T-helper 1 cell treated with Interleukin-12 subunit alpha and Interleukin-12 subunit beta and Interleukin-4 antibody, amounts not matched to agents 30 μg/mL and 1 μg/mL, for 36 hours (primary cell): ENCODE data around the gene MAD1L1.
"Not testable (repeated sequence)": the region's sequence is repeated elsewhere in the genome, so short reads cannot be mapped to it uniquely, and the experiment has no call there.

Source experiments
- H3K27ac Mint-ChIP-seq: one replicate; pipeline ENCODE4 v1.8.0; 2021; ENCODE audit warnings: mild to moderate bottlenecking, mixed read lengths
- H3K27me3 Mint-ChIP-seq: one replicate; pipeline ENCODE4 v1.8.0; 2021; ENCODE audit warnings: low read depth, mixed read lengths
- H3K36me3 Mint-ChIP-seq: one replicate; pipeline ENCODE4 v1.8.0; 2021; ENCODE audit warnings: low read depth, mixed read lengths
- H3K4me1 Mint-ChIP-seq: one replicate; pipeline ENCODE4 v1.8.0; 2021; ENCODE audit warnings: low read depth, mixed read lengths
- H3K4me3 Mint-ChIP-seq: one replicate; pipeline ENCODE4 v1.8.0; 2021; ENCODE audit warnings: mild to moderate bottlenecking, moderate library complexity, mixed read lengths
- H3K9me3 Mint-ChIP-seq: one replicate; pipeline ENCODE4 v1.8.0; 2021; ENCODE audit warnings: mixed read lengths

The MAD1L1 gene

DNA sequence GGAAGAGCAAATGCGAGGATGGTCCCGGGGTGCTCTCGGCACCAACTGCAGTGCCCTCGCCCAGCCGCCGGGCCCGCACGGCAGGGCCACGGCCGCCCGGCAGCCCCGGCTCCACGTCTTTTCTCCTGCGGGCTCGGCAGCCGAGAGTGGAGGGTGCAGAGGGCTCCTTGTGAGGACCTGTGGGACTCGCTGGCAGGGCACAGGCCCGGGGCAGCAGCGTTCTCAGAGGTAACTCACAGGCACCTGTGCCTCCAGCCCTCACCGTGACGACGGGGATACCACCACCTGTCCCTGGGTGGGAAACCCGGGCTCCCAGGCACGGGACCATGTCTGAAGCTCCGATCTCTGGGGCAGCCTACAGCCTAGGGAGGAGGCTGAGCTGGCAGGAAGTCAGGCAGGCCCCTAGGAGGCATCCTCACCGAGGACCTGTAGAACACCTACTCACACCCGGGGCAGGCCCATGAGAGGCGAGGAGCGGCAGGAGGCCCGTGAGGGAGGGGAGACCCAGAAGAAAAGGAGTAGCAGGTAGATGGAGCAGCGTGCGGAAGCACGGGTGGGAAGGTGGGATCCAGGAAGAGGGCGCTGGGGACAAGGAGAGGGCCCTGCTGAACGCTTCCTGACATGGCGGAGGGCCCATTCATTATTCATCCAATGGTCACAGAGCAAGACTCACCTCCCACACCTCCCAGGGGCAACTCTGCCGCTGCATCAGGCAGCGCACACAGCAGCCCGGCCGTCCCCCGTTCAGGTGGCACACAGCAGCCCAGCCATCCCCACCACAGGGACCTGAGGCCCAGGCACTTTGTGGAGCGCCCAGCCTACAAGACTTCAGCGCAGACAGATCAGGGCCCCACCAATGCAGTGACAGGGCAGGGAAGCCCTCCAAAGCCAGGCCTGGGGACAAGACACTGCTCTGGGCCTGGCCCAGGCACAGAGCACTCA, 244.9 kb downstream of the MAD1L1 start:
- peak overlapping the region; percentile 53 for H3K27ac Mint-ChIP-seq
- H3K27me3 Mint-ChIP-seq, result no peaks in the 10 kb centered on the region
- H3K4me3 Mint-ChIP-seq, result no peak overlapping the region

DNA sequence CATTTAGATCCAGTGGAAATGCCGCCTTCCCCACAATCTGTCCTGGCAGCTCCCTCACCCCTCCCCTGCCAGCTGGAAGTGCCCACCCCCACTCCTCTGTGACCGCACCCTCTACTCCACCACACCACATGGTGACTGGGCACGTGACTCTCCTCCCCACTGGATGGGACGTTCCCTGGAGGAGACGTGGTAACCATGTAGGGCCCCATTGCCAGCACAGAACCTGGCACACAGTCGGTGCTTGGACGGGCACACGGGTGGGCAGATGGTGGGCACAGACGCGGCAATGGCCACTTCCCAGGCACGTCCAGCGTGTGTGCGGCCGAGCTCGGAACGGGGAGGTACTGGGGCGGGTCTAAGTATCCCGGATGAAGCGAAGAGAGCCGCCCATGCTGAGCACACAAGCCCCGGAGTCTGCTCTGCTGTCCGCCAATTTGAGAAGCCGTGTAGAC, 245.6 kb downstream of the MAD1L1 start:
- peak overlapping the region; percentile 58 for H3K4me3 Mint-ChIP-seq
- peaks cover 7% of the 10 kb centered on the region for H3K36me3 Mint-ChIP-seq
- no peaks in the 10 kb centered on the region for H3K27me3 Mint-ChIP-seq
- H3K9me3 Mint-ChIP-seq, result no peaks in the 10 kb centered on the region
- peaks cover 25% of the 10 kb centered on the region for H3K4me1 Mint-ChIP-seq
- H3K27ac Mint-ChIP-seq, result peak overlapping the region; percentile 92

More for the DNA sequence above, 244.9 kb downstream of the MAD1L1 start:
- H3K36me3 Mint-ChIP-seq, result peaks cover 7% of the 10 kb centered on the region
- H3K4me1 Mint-ChIP-seq, result peaks cover 25% of the 10 kb centered on the region
- no peaks in the 10 kb centered on the region for H3K9me3 Mint-ChIP-seq

DNA sequence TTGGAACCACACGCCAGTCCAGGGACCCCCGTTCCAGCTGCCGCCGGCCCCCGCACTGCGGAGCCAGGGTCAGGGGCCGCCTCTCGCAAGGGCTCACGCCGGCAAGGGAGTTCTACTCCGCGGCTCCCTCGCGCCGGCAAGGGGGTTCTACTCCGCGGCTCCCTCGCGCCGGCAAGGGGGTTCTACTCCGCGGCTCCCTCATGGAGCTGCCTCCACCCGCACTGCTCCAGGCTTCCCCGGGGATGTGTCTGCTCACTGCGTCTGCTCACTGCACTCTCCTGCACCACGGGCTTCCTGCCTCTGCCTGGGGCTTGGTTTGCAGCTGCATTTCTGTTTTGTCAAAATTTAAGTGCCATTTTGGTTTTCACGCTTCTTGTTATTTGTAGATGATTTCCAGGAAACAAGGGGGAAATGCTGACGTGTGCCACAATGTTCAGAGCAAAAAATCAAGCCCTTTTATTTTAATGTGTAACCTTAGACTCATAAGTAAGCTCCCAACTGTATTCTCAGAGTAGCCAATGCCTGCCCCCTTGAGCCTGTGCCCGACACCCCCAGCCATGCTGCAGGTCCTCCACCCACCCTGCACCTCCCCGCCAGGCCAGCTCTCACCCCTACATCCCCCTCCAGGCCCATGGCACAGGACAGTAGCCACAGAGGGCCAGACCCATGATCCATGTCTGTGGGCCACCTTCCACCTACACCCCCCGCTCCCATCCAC, 246.2 kb downstream of the MAD1L1 start:
- Mint-ChIP-seq H3K27me3 (no peaks in the 10 kb centered on the region), H3K9me3 (no peaks in the 10 kb centered on the region), H3K4me3 (peak overlapping the region; percentile 58), H3K27ac (peak overlapping the region; percentile 92), H3K36me3 (peaks cover 7% of the 10 kb centered on the region), H3K4me1 (peaks cover 25% of the 10 kb centered on the region)

DNA sequence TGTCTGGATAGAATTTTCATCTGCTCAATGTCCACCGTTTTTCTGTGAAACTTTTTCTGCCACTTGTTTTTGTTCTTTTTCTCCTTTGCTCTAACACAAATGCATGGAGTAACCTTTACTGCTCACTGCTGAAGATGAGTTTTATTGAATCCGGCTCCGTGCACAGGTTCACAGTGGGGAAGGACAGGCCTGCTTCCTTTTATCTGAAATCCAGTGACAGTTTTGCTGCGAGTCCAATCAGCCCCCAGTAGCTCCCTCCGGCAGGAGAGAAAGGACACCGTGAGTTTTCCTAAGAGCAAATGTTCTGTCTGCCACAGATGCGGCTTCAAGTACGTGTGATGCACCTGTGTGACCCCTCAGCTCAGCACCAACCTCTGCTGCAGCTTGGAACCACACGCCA, 246.8 kb downstream of the MAD1L1 start:
- Mint-ChIP-seq H3K36me3 (peaks cover 7% of the 10 kb centered on the region), H3K27me3 (no peaks in the 10 kb centered on the region), H3K9me3 (no peaks in the 10 kb centered on the region), H3K27ac (no peak overlapping the region), H3K4me1 (peaks cover 25% of the 10 kb centered on the region), H3K4me3 (no peak overlapping the region)

DNA sequence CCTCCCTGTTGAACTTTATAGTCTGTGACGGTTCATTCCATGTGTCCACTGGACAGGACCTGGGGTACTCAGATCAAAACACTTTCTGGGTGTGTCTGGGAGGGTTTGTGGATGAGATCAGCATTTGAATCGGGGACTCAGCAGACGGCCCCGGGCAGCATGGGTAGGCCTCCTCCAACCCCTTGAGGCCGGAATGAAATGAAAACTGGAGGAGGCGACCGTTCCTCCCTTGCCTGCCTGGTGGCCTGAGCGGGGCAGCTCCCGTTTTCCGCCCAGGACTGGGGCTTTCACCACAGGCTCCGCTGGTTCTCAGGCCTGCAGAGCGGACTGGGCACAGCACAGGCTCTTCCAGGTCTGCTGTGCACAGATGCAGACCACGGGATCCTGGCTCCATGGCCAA, 247.7 kb downstream of the MAD1L1 start:
- Mint-ChIP-seq H3K4me3 (no peak overlapping the region), H3K4me1 (peaks cover 25% of the 10 kb centered on the region), H3K36me3 (peaks cover 7% of the 10 kb centered on the region), H3K27me3 (no peaks in the 10 kb centered on the region), H3K9me3 (no peaks in the 10 kb centered on the region), H3K27ac (no peak overlapping the region)

DNA sequence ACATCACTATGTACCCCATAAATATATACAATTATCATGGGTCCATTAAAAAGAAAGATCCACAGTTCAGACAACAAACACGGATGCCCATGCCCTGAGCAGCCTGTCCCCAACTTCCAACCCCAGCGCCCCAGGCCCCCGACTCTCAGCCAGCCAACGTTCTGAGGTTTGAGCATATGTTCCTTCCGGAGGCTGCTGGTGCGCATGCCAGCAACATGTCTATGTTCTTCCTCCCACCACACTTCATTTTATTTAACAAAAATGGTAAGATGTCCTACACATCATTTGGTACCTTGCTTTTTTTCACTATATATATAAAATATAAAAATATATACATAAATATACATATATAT, 250.9 kb downstream of the MAD1L1 start:
- Mint-ChIP-seq H3K9me3 (no peaks in the 10 kb centered on the region), H3K27me3 (no peaks in the 10 kb centered on the region), H3K36me3 (peaks cover 7% of the 10 kb centered on the region), H3K4me3 (no peak overlapping the region), H3K27ac (no peak overlapping the region), H3K4me1 (peaks cover 17% of the 10 kb centered on the region)

DNA sequence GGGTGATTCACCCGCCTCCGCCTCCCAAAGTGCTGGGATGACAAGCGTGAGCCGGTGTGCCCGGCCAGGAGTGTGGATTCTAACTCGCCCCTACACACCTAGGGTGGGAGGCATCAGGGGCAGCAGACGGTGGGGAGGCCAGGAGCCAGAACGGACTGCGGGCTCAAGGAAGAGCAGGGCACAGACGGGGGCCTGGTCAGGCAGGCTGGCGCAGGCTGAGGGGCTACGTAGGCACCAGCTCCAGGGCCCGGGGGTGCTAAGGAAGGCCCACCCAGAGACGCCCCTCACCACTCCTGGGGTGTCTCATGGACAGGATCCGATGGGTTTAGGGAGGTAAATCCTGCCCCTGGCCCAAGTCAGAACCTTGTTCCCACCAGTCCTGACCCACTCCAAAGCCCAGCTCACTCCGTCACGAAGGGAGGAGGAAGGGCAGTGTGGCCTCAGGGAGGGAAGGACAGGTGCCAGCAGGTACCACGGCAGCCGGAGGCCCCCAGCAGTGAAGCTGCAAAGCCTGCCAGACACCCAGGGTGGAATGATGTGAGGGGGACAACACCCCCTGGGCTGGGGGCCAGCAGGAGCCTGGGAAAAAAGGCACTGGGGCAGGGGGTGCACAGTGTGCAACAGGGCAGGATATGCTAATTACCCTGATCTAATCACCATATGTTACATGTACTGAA, 251.4 kb downstream of the MAD1L1 start:
- Mint-ChIP-seq H3K4me3 (no peak overlapping the region), H3K27ac (no peak overlapping the region)

DNA sequence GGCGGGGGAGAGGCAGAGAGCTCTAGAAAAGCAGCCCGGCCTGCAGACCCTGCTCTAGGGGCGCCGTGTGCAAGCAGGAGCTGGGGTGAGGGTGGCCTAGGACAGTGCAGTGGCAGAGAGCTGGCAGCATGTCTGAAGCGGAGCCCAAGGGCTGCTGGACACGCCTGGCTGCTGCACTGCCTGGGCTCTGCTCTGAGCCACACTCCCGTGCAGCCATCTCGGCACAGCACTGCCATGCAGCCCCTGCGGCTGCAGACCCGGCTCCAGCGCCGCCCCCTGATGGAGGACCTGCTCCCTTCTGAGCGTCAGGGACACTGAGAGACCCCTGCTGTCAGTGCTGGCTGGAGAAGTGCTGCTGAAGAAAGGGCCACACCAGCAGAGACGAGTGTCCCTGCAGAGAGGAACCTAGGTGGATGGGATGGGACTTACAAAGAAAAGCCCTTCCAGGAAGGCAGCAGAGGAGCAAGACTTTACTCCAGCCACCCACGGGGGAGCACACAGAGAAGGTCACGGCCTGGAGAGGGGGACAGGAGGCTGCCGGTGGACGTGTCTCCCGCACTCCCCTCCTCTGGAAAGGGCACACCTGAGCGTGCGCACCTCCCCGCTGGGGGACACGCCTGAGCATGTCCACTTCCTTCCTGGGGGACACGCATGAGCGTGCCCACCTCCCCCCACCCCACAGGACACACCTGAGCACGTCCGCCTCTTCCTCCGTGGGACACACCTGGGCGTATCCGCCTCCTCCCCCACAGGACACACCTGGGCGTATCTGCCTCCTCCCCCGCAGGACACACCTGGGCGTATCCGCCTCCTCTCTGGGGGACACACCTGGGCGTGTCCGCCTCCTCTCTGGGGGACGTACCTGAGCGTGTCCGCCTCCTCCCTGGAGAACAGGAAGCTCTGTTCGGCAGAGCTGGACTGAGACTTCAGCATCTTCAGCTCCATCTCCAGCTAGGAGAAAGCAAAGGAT, 252.9 kb downstream of the MAD1L1 start:
- Mint-ChIP-seq H3K27ac (no peak overlapping the region), H3K4me3 (no peak overlapping the region), H3K4me1 (peaks cover 6% of the 10 kb centered on the region), H3K36me3 (peaks cover 6% of the 10 kb centered on the region), H3K9me3 (no peaks in the 10 kb centered on the region), H3K27me3 (no peaks in the 10 kb centered on the region)

More for the DNA sequence above, 251.4 kb downstream of the MAD1L1 start:
- Mint-ChIP-seq H3K9me3 (no peaks in the 10 kb centered on the region), H3K27me3 (no peaks in the 10 kb centered on the region), H3K4me1 (peaks cover 12% of the 10 kb centered on the region), H3K36me3 (peaks cover 4% of the 10 kb centered on the region)

DNA sequence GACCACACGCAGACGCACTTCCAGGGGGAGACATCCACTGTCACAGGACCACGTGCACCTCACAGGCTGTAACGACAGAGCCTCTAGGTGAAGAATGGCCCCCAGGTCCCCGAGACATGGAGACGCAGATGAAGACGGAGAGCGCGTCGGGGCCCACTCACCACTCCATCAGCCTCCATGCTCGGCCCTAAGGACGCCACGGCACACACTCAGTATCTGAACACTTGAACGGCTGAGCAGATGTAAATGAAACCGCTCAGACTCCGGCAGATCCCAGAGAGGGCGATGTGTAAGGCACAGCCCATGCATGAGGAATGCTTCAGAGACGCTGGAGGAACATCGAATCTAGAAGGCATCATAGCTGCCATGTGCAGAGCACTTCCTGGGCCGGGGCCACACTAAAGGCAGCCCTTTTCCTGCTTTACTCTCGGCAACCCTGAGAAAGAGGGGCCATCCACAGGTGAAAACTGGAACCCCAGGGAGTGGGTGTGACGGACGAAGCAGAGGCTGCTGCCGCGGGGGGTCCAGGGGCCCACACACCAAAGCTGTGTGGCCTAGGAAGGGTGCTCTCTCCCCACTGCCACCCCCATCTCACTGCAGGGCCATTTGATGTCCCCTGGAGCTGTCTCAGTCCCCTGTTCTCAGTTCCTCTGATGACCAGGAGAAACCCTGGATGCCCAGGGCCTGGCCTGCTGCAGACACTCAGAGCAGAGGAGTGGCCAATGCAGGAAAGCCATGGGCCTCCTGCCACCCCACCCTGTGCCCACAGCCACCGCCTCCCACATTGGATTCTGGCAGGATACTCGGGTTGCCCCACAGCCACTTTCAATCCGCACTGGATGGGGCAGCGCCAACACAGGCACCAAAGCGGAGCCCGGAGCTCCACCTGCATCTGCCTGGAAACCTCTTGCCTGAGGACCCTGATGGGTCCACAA, 253.8 kb downstream of the MAD1L1 start:
- Mint-ChIP-seq H3K9me3 (no peaks in the 10 kb centered on the region), H3K4me1 (peaks cover 5% of the 10 kb centered on the region), H3K4me3 (no peak overlapping the region), H3K36me3 (peaks cover 6% of the 10 kb centered on the region), H3K27me3 (no peaks in the 10 kb centered on the region), H3K27ac (no peak overlapping the region)

DNA sequence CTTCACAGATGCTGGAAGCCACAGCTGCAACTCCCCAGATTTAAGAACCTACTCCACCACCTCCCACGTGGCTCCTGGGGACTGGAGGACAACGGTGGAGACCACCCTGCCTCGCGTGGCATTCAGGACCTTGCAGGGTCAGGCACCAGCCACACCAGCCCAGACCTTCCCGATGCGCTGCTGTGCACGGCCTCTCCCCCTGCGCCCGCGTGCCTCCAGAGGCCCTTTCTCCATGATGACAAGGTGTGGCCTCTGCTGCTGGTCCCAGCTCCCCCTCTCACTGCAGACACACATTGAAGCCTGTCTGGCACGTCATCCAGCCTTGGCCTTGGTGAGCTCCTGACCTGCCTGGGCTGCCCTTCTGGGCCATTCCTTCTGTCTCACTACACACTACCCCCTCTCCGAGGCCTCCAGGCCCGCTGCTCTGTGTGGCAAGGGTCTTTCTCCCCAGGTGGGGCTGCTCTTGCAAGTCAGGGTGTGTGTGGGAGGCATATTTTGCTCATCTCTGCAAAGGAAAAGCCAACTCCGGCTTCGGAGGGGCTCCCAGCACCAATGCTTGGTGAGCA, 254.8 kb downstream of the MAD1L1 start:
- Mint-ChIP-seq H3K27ac (no peak overlapping the region), H3K36me3 (peaks cover 6% of the 10 kb centered on the region), H3K4me1 (peaks cover 5% of the 10 kb centered on the region), H3K9me3 (no peaks in the 10 kb centered on the region), H3K27me3 (no peaks in the 10 kb centered on the region), H3K4me3 (no peak overlapping the region)

DNA sequence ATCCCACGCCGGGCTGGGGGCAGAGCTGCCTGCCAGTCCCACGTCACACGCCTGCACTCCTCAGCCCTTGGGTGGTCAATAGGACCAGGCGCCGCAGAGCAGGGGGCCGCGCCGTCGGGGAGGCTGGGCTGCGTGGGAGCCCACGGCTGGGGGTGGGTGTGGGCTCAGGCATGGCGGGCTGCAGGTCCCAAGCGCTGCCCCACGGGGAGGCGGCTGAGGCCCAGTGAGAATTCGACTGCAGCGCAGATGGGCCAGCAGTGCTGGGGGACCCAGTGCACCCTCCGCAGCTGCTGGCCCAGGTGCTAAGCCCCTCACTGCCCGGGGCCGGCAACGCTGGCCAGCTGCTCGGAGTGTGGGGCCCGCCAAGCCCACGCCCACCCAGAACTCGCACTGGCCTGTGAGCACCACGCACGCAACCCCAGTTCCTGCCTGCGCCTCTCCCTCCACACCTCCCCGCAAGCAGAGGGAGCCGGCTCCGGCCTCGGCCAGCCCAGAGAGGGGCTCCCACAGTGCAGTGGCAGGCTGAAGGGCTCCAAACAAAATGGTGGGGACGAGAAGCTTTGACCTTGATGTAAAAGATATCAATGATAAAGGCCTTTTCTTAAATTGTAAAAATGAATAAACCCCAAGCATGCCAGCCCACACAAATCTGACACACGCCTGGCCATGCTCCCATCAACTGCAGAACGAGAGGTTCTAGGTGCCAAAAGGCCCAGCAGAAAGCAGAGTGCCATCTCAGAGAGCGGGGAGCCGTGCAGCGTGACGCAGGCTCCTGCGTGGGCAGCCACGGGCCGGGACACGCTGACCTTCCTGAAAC, 255.5 kb downstream of the MAD1L1 start:
- peaks cover 8% of the 10 kb centered on the region for H3K36me3 Mint-ChIP-seq
- H3K27ac Mint-ChIP-seq, result no peak overlapping the region
- H3K4me3 Mint-ChIP-seq, result no peak overlapping the region
- H3K4me1 Mint-ChIP-seq, result peaks cover 5% of the 10 kb centered on the region
- no peaks in the 10 kb centered on the region for H3K27me3 Mint-ChIP-seq
- H3K9me3 Mint-ChIP-seq, result no peaks in the 10 kb centered on the region

DNA sequence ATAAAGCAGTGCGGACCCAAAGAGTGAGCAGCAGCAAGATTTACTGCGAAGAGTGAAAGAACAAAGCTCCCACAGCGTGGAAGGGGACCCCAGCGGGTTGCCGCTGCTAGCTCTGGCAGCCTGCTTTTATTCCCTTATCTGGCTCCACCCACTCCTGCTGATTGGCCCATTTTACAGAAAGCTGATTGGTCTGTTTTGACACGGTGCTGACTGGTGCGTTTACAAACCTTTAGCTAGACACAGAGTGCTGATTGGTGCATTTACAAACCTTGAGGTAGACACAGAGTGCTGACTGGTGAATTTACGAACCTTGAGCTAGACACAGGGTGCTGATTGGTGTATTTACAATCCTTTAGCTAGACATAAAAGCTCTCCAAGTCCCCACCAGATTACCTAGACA, 256.2 kb downstream of the MAD1L1 start:
- H3K27me3 Mint-ChIP-seq, H3K36me3 Mint-ChIP-seq, H3K27ac Mint-ChIP-seq, H3K9me3 Mint-ChIP-seq, H3K4me3 Mint-ChIP-seq, H3K4me1 Mint-ChIP-seq: not testable (repeated sequence)
